Activated CD8-positive, alpha-beta memory T cell treated with anti-CD3 and anti-CD28 coated beads for 1 hour (primary cell): ENCODE measurements around the gene LHX2.

Experiments used
- DNase-seq, 2 donors: peaks; one replicate each; pipeline ENCODE4 v3.0.0-alpha.2; 2020; ENCODE audit warnings: low read depth in 1 of 2; ENCODE audit errors: extremely low read depth in 1 of 2

The LHX2 gene

GRCh38 chr9:124052401-124052800 lies 40.8 kb downstream of the LHX2 start:
- no peak for DNase-seq

- DNase-seq: no peak
These were observed 43.1 kb downstream of the LHX2 start for GRCh38 chr9:124054582-124055227.

- DNase-seq: no peak
These were observed 49.5 kb downstream of the LHX2 start for GRCh38 chr9:124060844-124061605.

- no peak for DNase-seq
These were observed 50.6 kb downstream of the LHX2 start for GRCh38 chr9:124062172-124062571.

- no peak for DNase-seq
These were observed 55.4 kb downstream of the LHX2 start for GRCh38 chr9:124066783-124067577.

GRCh38 chr9:124068251-124068650 lies 56.7 kb downstream of the LHX2 start:
- no peak for DNase-seq

- no peak for DNase-seq
These were observed 63.2 kb downstream of the LHX2 start for GRCh38 chr9:124074746-124075145.

- DNase-seq: no peak
These were observed 64.2 kb downstream of the LHX2 start for GRCh38 chr9:124075761-124076160.

- no peak for DNase-seq
These were observed 66.5 kb downstream of the LHX2 start for GRCh38 chr9:124077915-124078572.

GRCh38 chr9:124078641-124079040 lies 67.1 kb downstream of the LHX2 start:
- DNase-seq: no peak

- DNase-seq: no peak
These were observed 67.8 kb downstream of the LHX2 start for GRCh38 chr9:124079176-124079925.

- DNase-seq: no peak
These were observed 71.1 kb downstream of the LHX2 start for GRCh38 chr9:124082622-124083021.
